Peyer's patch (tissue), 4 donors: ENCODE results near the gene ULBP2.

Source experiments
- POLR2A ChIP-seq, 2 donors: fragments of 450-650 bp; IDR thresholded peaks; one replicate each; pipeline ENCODE4 v1.5.1; 2017; ENCODE audit warnings: antibody characterized with exemption in 2 of 2, mild to moderate bottlenecking in 2 of 2, moderate library complexity in 2 of 2
- TF ChIP-seq, protein P1 (sequence below), 6 experiments: fragments of 450-650 bp in 4 of 6; fragments of 200-600 bp in 2 of 6; sonication (generic) in 1 of 6; IDR thresholded peaks; one replicate each; pipeline ENCODE4 v1.5.1; 2017 to 2019; ENCODE audit warnings: antibody characterized with exemption in 6 of 6, mild to moderate bottlenecking in 3 of 6, moderate library complexity in 1 of 6

GRCh38 chr6:149923327-149923986, 18.4 kb upstream of the ULBP2 start:
- no peak for TF ChIP-seq POLR2A (IDR thresholded peaks at IDR 0.05)
- TF ChIP-seq, protein P1, sequence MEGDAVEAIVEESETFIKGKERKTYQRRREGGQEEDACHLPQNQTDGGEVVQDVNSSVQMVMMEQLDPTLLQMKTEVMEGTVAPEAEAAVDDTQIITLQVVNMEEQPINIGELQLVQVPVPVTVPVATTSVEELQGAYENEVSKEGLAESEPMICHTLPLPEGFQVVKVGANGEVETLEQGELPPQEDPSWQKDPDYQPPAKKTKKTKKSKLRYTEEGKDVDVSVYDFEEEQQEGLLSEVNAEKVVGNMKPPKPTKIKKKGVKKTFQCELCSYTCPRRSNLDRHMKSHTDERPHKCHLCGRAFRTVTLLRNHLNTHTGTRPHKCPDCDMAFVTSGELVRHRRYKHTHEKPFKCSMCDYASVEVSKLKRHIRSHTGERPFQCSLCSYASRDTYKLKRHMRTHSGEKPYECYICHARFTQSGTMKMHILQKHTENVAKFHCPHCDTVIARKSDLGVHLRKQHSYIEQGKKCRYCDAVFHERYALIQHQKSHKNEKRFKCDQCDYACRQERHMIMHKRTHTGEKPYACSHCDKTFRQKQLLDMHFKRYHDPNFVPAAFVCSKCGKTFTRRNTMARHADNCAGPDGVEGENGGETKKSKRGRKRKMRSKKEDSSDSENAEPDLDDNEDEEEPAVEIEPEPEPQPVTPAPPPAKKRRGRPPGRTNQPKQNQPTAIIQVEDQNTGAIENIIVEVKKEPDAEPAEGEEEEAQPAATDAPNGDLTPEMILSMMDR (IDR thresholded peaks at IDR 0.05): no peak
